Measurements from ENCODE around the gene VAMP4. TPM values are rescaled to one million over a fixed set of nuclear protein-coding genes. Genes with fewer than 3 reads are reported as not detected.

The VAMP4 gene
- total RNA-seq, 1 experiment from 2014 or later = 7.4 TPM

- no peak for DNase-seq
- Mint-ChIP-seq H3K9me3 (ENCODE audit: low read depth, unreplicated experiment) (peaks cover 3% of the 10 kb centered on the region), H3K36me3 (ENCODE audit: insufficient read depth, unreplicated experiment) (no peaks in the 10 kb centered on the region), H3K4me3 (ENCODE audit: low read depth, unreplicated experiment) (no peak overlapping the region), H3K27me3 (ENCODE audit: unreplicated experiment) (peaks cover 37% of the 10 kb centered on the region), H3K27ac (ENCODE audit: unreplicated experiment) (no peak overlapping the region), H3K4me1 (ENCODE audit: low read depth, unreplicated experiment) (no peaks in the 10 kb centered on the region)
- CTCF ChIA-PET = no interaction called here
- TF ChIP-seq CTCF (IDR thresholded peaks at IDR 0.05; ENCODE audit: unreplicated experiment) = no peak
- intact Hi-C loops (cut with micrococcal nuclease; ENCODE audit: unreplicated experiment) = no loop called here
- no TSS peak for BruUV-seq (replicated peaks)
Observed at GRCh38 chr1:171756856-171757255, 15.0 kb upstream of the VAMP4 start.

GRCh38 chr1:171754971-171755370 lies 13.1 kb upstream of the VAMP4 start:
- no peak for TF ChIP-seq CTCF (IDR thresholded peaks at IDR 0.05; ENCODE audit: unreplicated experiment)
- peaks cover 37% of the 10 kb centered on the region for H3K27me3 Mint-ChIP-seq (ENCODE audit: unreplicated experiment)
- peaks cover 3% of the 10 kb centered on the region for H3K9me3 Mint-ChIP-seq (ENCODE audit: low read depth, unreplicated experiment)
- no peaks in the 10 kb centered on the region for H3K36me3 Mint-ChIP-seq (ENCODE audit: insufficient read depth, unreplicated experiment)
- CTCF ChIA-PET = no interaction called here
- no TSS peak for BruUV-seq (replicated peaks)
- H3K4me1 Mint-ChIP-seq (ENCODE audit: low read depth, unreplicated experiment) = no peaks in the 10 kb centered on the region
- intact Hi-C loops (cut with micrococcal nuclease; ENCODE audit: unreplicated experiment) = no loop called here
- H3K4me3 Mint-ChIP-seq (ENCODE audit: low read depth, unreplicated experiment) = no peak overlapping the region
- DNase-seq = no peak
- H3K27ac Mint-ChIP-seq (ENCODE audit: unreplicated experiment) = no peak overlapping the region

GRCh38 chr1:171754353-171754705 lies 12.5 kb upstream of the VAMP4 start:
- no TSS peak for BruUV-seq (replicated peaks)
- no peak overlapping the region for H3K27ac Mint-ChIP-seq (ENCODE audit: unreplicated experiment)
- no peak for DNase-seq
- no peaks in the 10 kb centered on the region for H3K4me1 Mint-ChIP-seq (ENCODE audit: low read depth, unreplicated experiment)
- peaks cover 3% of the 10 kb centered on the region for H3K9me3 Mint-ChIP-seq (ENCODE audit: low read depth, unreplicated experiment)
- CTCF ChIA-PET = no interaction called here
- peaks cover 37% of the 10 kb centered on the region for H3K27me3 Mint-ChIP-seq (ENCODE audit: unreplicated experiment)
- TF ChIP-seq CTCF (IDR thresholded peaks at IDR 0.05; ENCODE audit: unreplicated experiment) = no peak
- intact Hi-C loops (cut with micrococcal nuclease; ENCODE audit: unreplicated experiment) = no loop called here
- no peak overlapping the region for H3K4me3 Mint-ChIP-seq (ENCODE audit: low read depth, unreplicated experiment)
- H3K36me3 Mint-ChIP-seq (ENCODE audit: insufficient read depth, unreplicated experiment) = no peaks in the 10 kb centered on the region

GRCh38 chr1:171753685-171754352 lies 12.0 kb upstream of the VAMP4 start:
- intact Hi-C loops (cut with micrococcal nuclease; ENCODE audit: unreplicated experiment) = no loop called here
- Mint-ChIP-seq H3K27me3 (ENCODE audit: unreplicated experiment) (peaks cover 37% of the 10 kb centered on the region), H3K36me3 (ENCODE audit: insufficient read depth, unreplicated experiment) (no peaks in the 10 kb centered on the region), H3K4me3 (ENCODE audit: low read depth, unreplicated experiment) (no peak overlapping the region), H3K9me3 (ENCODE audit: low read depth, unreplicated experiment) (peaks cover 3% of the 10 kb centered on the region), H3K4me1 (ENCODE audit: low read depth, unreplicated experiment) (no peaks in the 10 kb centered on the region), H3K27ac (ENCODE audit: unreplicated experiment) (no peak overlapping the region)
- CTCF ChIA-PET = no interaction called here
- DNase-seq = no peak
- no TSS peak for BruUV-seq (replicated peaks)
- TF ChIP-seq CTCF (IDR thresholded peaks at IDR 0.05; ENCODE audit: unreplicated experiment) = no peak
